Breast epithelium (tissue), 4 donors: Measurements from ENCODE around the gene FNIP2. TPM values are rescaled to one million over a fixed set of nuclear protein-coding genes. Genes with fewer than 3 reads are reported as not detected.
"Not testable (repeated sequence)": the region's sequence is repeated elsewhere in the genome, so short reads cannot be mapped to it uniquely, and the experiment has no call there.

Source experiments
- DNase-seq, 2 donors: peaks; one replicate each; pipeline ENCODE4 v3.0.0-alpha.2; 2019; ENCODE audit warnings: low spot score in 2 of 2
- H3K27ac ChIP-seq, 2 donors: fragments of 200-600 bp; sonication (generic) in 1 of 2; one replicate each; pipeline ENCODE4 v1.5.1; 2016 to 2019; ENCODE audit warnings: mild to moderate bottlenecking in 1 of 2
- H3K27me3 ChIP-seq, 2 donors: fragments of 200-600 bp; sonication (generic) in 1 of 2; one replicate each; pipeline versions ENCODE4 v1.5.1 to v1.6.0; 2017 to 2019; ENCODE audit warnings: control low read depth in 1 of 2, mild to moderate bottlenecking in 1 of 2
- H3K36me3 ChIP-seq: fragments of 200-600 bp; one replicate; pipeline ENCODE4 v1.5.1; 2019
- H3K4me1 ChIP-seq, 2 donors: fragments of 200-600 bp; sonication (generic); one replicate each; pipeline ENCODE4 v1.5.1; 2016 to 2019; ENCODE audit warnings: control low read depth in 1 of 2
- H3K4me3 ChIP-seq, 3 donors: fragments of 200-600 bp; sonication (generic); 1 replicate in 2 of 3; 2 replicates in 1 of 3; pipeline ENCODE4 v1.5.1; 2016 to 2019; ENCODE audit warnings: mild to moderate bottlenecking in 3 of 3, moderate library complexity in 2 of 3
- H3K9me3 ChIP-seq, 2 donors: fragments of 200-600 bp; sonication (generic) in 1 of 2; one replicate each; pipeline ENCODE4 v1.5.1; 2016 to 2019; ENCODE audit warnings: control low read depth in 1 of 2
- CTCF ChIP-seq, 3 donors: fragments of 450-650 bp; IDR thresholded peaks; one replicate each; pipeline ENCODE4 v1.5.1; 2016 to 2017; ENCODE audit warnings: antibody characterized with exemption in 3 of 3, mild to moderate bottlenecking in 3 of 3, moderate library complexity in 3 of 3
- POLR2A ChIP-seq: fragments of 450-650 bp; IDR thresholded peaks from one replicate; pipeline ENCODE4 v1.6.1; 2016; ENCODE audit warnings: antibody characterized with exemption, mild to moderate bottlenecking, moderate library complexity
- POLR2AphosphoS5 ChIP-seq, 3 donors: sonication (generic); formaldehyde crosslinking; IDR thresholded peaks; one replicate each; pipeline ENCODE4 v1.6.1; 2017; ENCODE audit warnings: antibody characterized with exemption in 3 of 3
- intact Hi-C: fragments of 100-400 bp; cut with DNase I; formaldehyde crosslinking; loops from one replicate; pipeline ENCODE4 v1.15.1; 2023; ENCODE audit warnings: low total_unique reads
- total RNA-seq, 3 donors: library from RNA; depleted of rRNA; stranded (reverse); fragments of >200 nt; gene quantifications; one replicate each; pipeline ENCODE4 v1.1.0, GENCODE V29; 2016

FNIP2 gene
- total RNA-seq, 3 donors from 2014 or later, result 40.3 to 70.4 (median 55.2) TPM

- Histone ChIP-seq H3K27ac (no peak overlapping the region), H3K9me3 (no peaks in the 10 kb centered on the region), H3K4me1 (no peaks in the 10 kb centered on the region), H3K36me3 (no peaks in the 10 kb centered on the region), H3K4me3 (no peak overlapping the region), H3K27me3 (no peaks in the 10 kb centered on the region)
- intact Hi-C loops, result no loop called here
- DNase-seq, result no peak
- TF ChIP-seq POLR2AphosphoS5 (IDR thresholded peaks at IDR 0.05) (no peak), POLR2A (no peak), CTCF (IDR thresholded peaks at IDR 0.05) (no peak)
Observed at GRCh38 chr4:158891256-158891655, 122.4 kb downstream of the FNIP2 start.

- no peak for DNase-seq
- H3K27ac ChIP-seq, result no peak overlapping the region
- H3K9me3 ChIP-seq, result no peaks in the 10 kb centered on the region
- no peaks in the 10 kb centered on the region for H3K36me3 ChIP-seq
- H3K4me3 ChIP-seq, result no peak overlapping the region
- intact Hi-C loops, result no loop called here
- TF ChIP-seq CTCF (IDR thresholded peaks at IDR 0.05), result no peak
- TF ChIP-seq POLR2AphosphoS5 (IDR thresholded peaks at IDR 0.05), result no peak
- no peak for TF ChIP-seq POLR2A
- H3K4me1 ChIP-seq, result no peaks in the 10 kb centered on the region
- no peaks in the 10 kb centered on the region for H3K27me3 ChIP-seq
Observed at GRCh38 chr4:158894826-158895225, 126.0 kb downstream of the FNIP2 start.

DNA sequence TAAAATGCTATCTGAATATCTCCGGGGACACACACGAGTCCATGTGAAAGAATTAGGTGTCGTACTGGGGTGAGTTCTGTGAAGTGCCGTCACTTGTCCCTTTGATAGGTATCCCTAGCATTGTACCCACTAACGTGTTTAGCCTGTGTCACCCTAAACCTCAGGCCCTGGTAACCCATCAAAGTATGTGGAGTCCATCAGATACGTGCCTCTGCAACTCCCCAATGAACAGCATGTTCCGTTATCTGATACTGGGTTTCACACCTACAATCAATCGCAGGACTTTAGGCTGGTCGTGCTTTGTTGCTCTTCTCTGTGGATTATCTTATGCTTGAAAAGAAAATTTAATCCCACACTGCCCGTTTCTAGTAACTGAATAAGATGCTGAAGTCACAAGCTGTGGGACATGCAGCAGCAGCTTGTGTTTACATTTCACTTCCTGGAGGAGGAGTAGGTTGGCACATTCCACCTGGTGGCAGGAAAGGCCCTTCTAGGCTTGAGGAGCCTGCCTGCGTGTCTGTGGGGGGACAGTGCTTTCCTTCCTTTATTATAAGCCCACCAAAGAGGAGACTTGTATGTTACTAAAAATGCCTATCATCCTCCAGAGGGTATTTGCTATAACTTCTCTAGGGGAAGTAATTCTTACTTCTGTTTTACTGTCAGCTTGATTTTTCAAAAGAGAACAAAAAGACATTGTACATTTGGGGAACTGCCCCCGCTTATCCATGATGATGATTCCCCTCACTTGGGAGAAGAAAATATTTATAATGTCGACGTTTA is 127.2 kb downstream of the FNIP2 start:
- H3K4me1 ChIP-seq, result no peaks in the 10 kb centered on the region
- H3K4me3 ChIP-seq, result no peak overlapping the region
- H3K9me3 ChIP-seq, result no peaks in the 10 kb centered on the region
- no peak for DNase-seq
- no peaks in the 10 kb centered on the region for H3K27me3 ChIP-seq
- H3K36me3 ChIP-seq, result no peaks in the 10 kb centered on the region
- H3K27ac ChIP-seq, result peak overlapping the region; percentile 50 to 60
- no peak for TF ChIP-seq CTCF (IDR thresholded peaks at IDR 0.05)
- no peak for TF ChIP-seq POLR2A
- TF ChIP-seq POLR2AphosphoS5 (IDR thresholded peaks at IDR 0.05), result no peak
- intact Hi-C loops, result no loop called here

DNA sequence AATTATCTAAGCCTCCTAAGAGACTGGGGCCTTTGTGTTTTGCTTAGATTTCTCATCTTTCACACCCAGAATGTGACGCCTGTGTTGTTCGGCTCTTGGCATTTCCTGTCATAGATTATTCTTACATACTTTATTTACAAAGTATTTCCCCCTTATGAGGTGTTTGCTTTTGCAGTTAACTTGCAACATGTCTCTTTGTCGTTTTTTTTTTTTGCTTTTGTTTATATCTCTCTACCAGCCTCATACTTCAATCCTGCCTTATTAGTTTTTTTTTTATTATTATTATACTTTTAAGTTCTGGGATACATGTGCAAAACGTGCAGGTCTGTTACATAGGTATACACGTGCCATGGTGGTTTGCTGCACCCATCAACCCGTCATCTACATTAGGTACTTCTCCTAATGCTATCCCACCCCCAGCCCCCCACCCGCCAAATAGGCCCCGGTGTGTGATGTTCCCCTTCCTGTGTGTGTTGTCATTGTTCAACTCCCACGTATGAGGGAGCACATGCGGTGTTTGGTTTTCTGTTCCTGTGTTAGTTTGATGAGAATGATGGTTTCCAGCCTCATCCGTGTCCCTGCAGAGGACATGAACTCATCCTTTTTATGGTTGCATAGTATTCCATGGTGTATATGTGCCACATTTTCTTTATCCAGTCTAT is 127.9 kb downstream of the FNIP2 start:
- H3K27me3 ChIP-seq, H3K9me3 ChIP-seq, H3K36me3 ChIP-seq, DNase-seq, H3K4me3 ChIP-seq, intact Hi-C loops, H3K4me1 ChIP-seq: not testable (repeated sequence)
- H3K27ac ChIP-seq, result peak overlapping the region in 1 of 2 donors; percentile 50

- DNase-seq, H3K36me3 ChIP-seq, H3K27ac ChIP-seq, H3K4me1 ChIP-seq, H3K9me3 ChIP-seq, intact Hi-C loops, H3K27me3 ChIP-seq, H3K4me3 ChIP-seq: not testable (repeated sequence)
Observed at GRCh38 chr4:158900408-158900807, 131.6 kb downstream of the FNIP2 start.

DNA sequence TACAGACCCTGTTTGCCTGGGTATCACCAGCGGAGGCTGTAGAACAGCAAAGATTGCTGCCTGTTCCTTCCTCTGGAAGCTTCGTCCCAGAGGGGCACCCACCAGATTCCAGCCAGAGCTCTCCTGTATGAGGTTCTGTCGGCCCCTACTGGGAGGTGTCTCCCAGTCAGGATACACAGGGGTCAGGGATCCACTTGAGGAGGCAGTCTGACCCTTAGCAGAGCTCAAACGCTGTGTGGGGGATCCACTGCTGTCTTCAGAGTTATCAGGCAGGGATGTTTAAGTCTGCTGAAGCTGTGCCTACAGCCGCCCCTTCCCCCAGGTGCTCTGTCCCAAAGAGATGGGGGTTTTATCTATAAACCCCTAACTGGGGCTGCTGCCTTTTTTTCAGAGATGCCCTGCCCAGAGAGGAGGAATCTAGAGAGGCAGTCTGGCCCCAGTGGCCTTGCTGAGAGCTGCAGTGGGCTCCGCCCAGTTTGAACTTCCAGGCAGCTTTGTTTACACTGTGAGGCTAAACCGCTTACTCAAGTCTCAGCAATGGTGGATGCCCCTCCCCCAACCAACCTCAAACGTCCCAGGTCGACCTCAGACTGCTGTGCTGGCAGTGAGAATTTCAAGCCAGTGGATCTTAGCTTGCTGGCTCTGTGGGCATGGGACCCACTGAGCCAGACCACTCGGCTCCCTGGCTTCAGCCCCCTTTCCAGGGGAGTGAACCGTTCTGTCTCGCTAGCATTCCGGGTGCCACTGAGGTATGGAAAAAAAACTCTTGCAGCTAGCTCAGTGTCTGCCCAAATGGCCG is 133.7 kb downstream of the FNIP2 start:
- not testable (repeated sequence) for DNase-seq

More for the DNA sequence above, 133.7 kb downstream of the FNIP2 start:
- H3K27ac ChIP-seq, H3K27me3 ChIP-seq, intact Hi-C loops, H3K9me3 ChIP-seq, H3K4me1 ChIP-seq, H3K36me3 ChIP-seq, H3K4me3 ChIP-seq: not testable (repeated sequence)
